DOHH2 (cell line): Measurements from ENCODE around the gene OR51B4.
"Not testable (repeated sequence)": the region's sequence is repeated elsewhere in the genome, so short reads cannot be mapped to it uniquely, and the experiment has no call there.

Source experiments
- CTCF ChIP-seq: fragments of 200-600 bp; sonication (generic); IDR thresholded peaks from one replicate; pipeline ENCODE4 v1.5.1; 2014; ENCODE audit warnings: antibody characterized with exemption, mild to moderate bottlenecking, low read depth, low read length; ENCODE audit not compliant: poor library complexity, severe bottlenecking
- EZH2phosphoT487 ChIP-seq: fragments of 200-600 bp; sonication (generic); IDR thresholded peaks from 2 replicates; pipeline ENCODE4 v1.6.1; 2017; ENCODE audit warnings: borderline replicate concordance, mild to moderate bottlenecking, antibody characterized with exemption, low read length, moderate library complexity, mixed read lengths

DNA sequence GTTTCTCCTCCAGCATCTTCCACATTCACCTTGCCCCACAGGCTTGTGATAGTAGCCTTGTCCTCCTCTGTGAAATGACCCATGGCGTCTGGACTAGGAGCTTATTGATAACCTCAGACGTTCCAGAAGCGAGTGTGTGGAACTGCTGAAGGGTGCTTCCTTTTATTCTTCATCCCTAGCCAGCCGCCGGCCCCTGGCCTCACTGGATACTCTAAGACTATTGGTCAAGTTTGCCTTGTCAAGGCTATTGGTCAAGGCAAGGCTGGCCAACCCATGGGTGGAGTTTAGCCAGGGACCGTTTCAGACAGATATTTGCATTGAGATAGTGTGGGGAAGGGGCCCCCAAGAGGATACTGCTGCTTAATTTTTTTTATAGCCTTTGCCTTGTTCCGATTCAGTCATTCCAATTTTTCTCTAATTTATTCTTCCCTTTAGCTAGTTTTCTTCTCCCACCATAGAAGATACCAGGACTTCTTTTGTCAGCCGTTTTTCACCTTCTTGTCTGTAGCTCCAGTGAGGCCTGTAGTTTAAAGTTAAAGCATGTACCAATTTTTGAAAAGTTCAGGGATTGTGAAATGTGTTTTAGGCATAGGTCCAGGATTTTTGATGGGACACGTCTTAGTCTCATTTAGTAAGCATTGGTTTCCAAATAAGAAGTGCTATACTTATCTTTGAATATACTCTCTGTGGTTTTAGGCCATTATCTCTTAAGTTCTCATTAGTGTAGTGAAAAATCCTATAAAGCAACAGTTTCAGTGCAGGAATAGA is 46.9 kb downstream of the OR51B4 start, which contains the start of gene HBG2:
- not testable (repeated sequence) for TF ChIP-seq CTCF, EZH2phosphoT487
